CD14-positive monocyte (primary cell): Measurements from ENCODE around the gene C1orf50. TPM values are rescaled to one million over a fixed set of nuclear protein-coding genes. Genes with fewer than 3 reads are reported as not detected.

Source experiments
- DNase-seq, 3 donors: peaks; one replicate each; pipeline ENCODE4 v3.0.0-alpha.2; 2011 to 2022
- H2AFZ ChIP-seq: 2 replicates; pipeline ENCODE4 v1.6.0; 2012; ENCODE audit warnings: mild to moderate bottlenecking, low read depth, low read length, inconsistent platforms; ENCODE audit not compliant: insufficient read depth, poor library complexity, severe bottlenecking
- H3K27ac ChIP-seq, 2 donors: 1 replicate in 1 of 2; 2 replicates in 1 of 2; pipeline ENCODE4 v1.5.1; 2012 to 2013; ENCODE audit warnings: low read length in 2 of 2, control low read depth in 1 of 2, inconsistent platforms in 1 of 2, low read depth in 1 of 2, mild to moderate bottlenecking in 1 of 2
- H3K27me3 ChIP-seq, 2 donors: one replicate each; pipeline versions ENCODE4 v1.6.0 to v1.6.1; 2011 to 2013; ENCODE audit warnings: low read length in 2 of 2; ENCODE audit not compliant: control insufficient read depth in 2 of 2, insufficient read depth in 2 of 2
- H3K36me3 ChIP-seq, 2 donors: replicated peaks in 1 of 2; 1 replicate in 1 of 2; 2 replicates in 1 of 2; pipeline versions ENCODE4 v1.5.1 to v1.6.1; 2012 to 2013; ENCODE audit warnings: low read length in 2 of 2, control low read depth in 1 of 2, inconsistent platforms in 1 of 2, mild to moderate bottlenecking in 1 of 2; ENCODE audit not compliant: insufficient read depth in 2 of 2, control insufficient read depth in 1 of 2
- H3K4me1 ChIP-seq, 2 donors: 1 replicate in 1 of 2; 2 replicates in 1 of 2; pipeline versions ENCODE4 v1.5.1 to v1.6.1; 2012 to 2013; ENCODE audit warnings: low read length in 2 of 2, control low read depth in 1 of 2, inconsistent platforms in 1 of 2, mild to moderate bottlenecking in 1 of 2, moderate library complexity in 1 of 2; ENCODE audit not compliant: insufficient read depth in 2 of 2, control insufficient read depth in 1 of 2
- H3K4me2 ChIP-seq: replicated peaks from 2 replicates; pipeline ENCODE3; 2012; ENCODE audit warnings: low read length, moderate library complexity, mild to moderate bottlenecking; ENCODE audit not compliant: poor library complexity, severe bottlenecking; ENCODE audit errors: extremely low read depth
- H3K4me3 ChIP-seq, 3 experiments: fragments of 200-600 bp in 1 of 3; sonication (generic) in 1 of 3; replicated peaks in 1 of 3; 1 replicate in 2 of 3; 2 replicates in 1 of 3; pipeline ENCODE4 v1.5.1; 2011 to 2013; ENCODE audit warnings: low read length in 3 of 3, mild to moderate bottlenecking in 3 of 3, control low read depth in 2 of 3, low read depth in 2 of 3, inconsistent platforms in 1 of 3, moderate library complexity in 1 of 3
- H3K79me2 ChIP-seq: 2 replicates; pipeline ENCODE4 v1.6.0; 2012; ENCODE audit warnings: mild to moderate bottlenecking, control low read depth, inconsistent platforms, low read length, moderate library complexity; ENCODE audit not compliant: insufficient read depth
- H3K9ac ChIP-seq: 2 replicates; pipeline ENCODE4 v1.6.0; 2017; ENCODE audit warnings: low read length, mild to moderate bottlenecking; ENCODE audit not compliant: insufficient read depth, poor library complexity, severe bottlenecking
- H3K9me3 ChIP-seq, 2 donors: replicated peaks in 1 of 2; 1 replicate in 1 of 2; 2 replicates in 1 of 2; pipeline versions ENCODE4 v1.5.1 to v1.6.1; 2012 to 2013; ENCODE audit warnings: low read length in 2 of 2, control low read depth in 1 of 2; ENCODE audit not compliant: control insufficient read depth in 1 of 2, insufficient read depth in 1 of 2
- H4K20me1 ChIP-seq: 2 replicates; pipeline ENCODE4 v1.6.0; 2012; ENCODE audit warnings: mild to moderate bottlenecking, low read length, control low read depth, moderate library complexity; ENCODE audit not compliant: insufficient read depth
- H3K27ac Mint-ChIP-seq, 7 donors: one replicate each; pipeline ENCODE4 v1.8.0; 2020; ENCODE audit warnings: mild to moderate bottlenecking in 7 of 7, mixed read lengths in 7 of 7, moderate library complexity in 6 of 7, inconsistent platforms in 2 of 7
- H3K27me3 Mint-ChIP-seq, 3 donors: one replicate each; pipeline ENCODE4 v1.8.0; 2021 to 2022; ENCODE audit warnings: low read depth in 3 of 3, mild to moderate bottlenecking in 3 of 3, mixed read lengths in 3 of 3, moderate library complexity in 3 of 3, inconsistent platforms in 1 of 3
- H3K36me3 Mint-ChIP-seq, 2 donors: one replicate each; pipeline ENCODE4 v1.8.0; 2020; ENCODE audit warnings: mixed read lengths in 2 of 2, inconsistent platforms in 1 of 2, mild to moderate bottlenecking in 1 of 2
- H3K4me1 Mint-ChIP-seq: one replicate; pipeline ENCODE4 v1.8.0; 2020; ENCODE audit warnings: mild to moderate bottlenecking, mixed read lengths
- H3K4me3 Mint-ChIP-seq, 2 donors: one replicate each; pipeline ENCODE4 v1.8.0; 2020; ENCODE audit warnings: mild to moderate bottlenecking in 2 of 2, mixed read lengths in 2 of 2, moderate library complexity in 1 of 2
- H3K9me3 Mint-ChIP-seq, 7 donors: one replicate each; pipeline ENCODE4 v1.8.0; 2020 to 2022; ENCODE audit warnings: mixed read lengths in 7 of 7, mild to moderate bottlenecking in 6 of 7, moderate library complexity in 6 of 7, inconsistent platforms in 2 of 7
- WGBS: methylation state at CpG from one replicate; pipeline ENCODE4 v1.1.5; 2013; ENCODE audit warnings: missing lambda C conversion rate; ENCODE audit not compliant: insufficient coverage; 5-methylcytosine and 5-hydroxymethylcytosine counted together
- intact Hi-C, 2 donors: fragments of 100-400 bp; cut with micrococcal nuclease; formaldehyde crosslinking; loops; one replicate each; pipeline versions ENCODE4 v1.15.0 to v1.15.1; 2023
- polyA plus RNA-seq, 3 donors: library from polyadenylated mRNA; depleted of rRNA in 1 of 3; unstranded in 2 of 3; stranded (reverse) in 1 of 3; fragments of 300-500 nt in 2 of 3; fragments of >200 nt in 1 of 3; fragmentation: Illumina TruSeq in 2 of 3; gene quantifications; 1 replicate in 2 of 3; 2 replicates in 1 of 3; pipeline ENCODE4 v1.2.3, GENCODE V29; 2012 to 2021
- TF ChIP-seq, protein P1 (sequence below): fragments of 200-600 bp; IDR thresholded peaks from one replicate; pipeline ENCODE4 v1.8.0; 2022; ENCODE audit warnings: antibody characterized with exemption, mild to moderate bottlenecking

The C1orf50 gene
- polyA plus RNA-seq, 3 donors: 3.7 to 9.2 (median 4.3) TPM

DNA sequence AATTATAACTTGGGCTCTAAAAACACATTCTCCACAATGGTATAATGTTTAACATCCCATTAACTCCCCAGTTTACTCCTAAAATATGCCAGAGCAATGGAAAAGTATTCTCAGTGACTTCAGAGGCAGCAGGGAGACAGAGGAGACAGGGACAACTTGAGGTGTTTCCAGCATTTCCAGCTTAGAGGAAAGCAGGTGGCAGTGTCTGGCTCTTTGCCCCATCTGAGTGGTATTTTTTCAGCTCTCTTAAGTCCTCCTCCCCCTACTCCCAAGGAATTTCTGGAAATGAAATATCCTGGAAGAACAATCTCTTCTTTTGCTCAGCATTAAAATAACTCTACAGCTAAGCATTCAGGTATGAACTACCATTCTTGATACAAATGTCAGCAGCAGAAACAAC is 39.1 kb downstream of the C1orf50 start:
- Histone ChIP-seq H3K36me3 (peaks cover 0 to 40% of the 10 kb centered on the region in 2 donors), H3K27me3 (no peaks in the 10 kb centered on the region), H3K4me2 (no peak overlapping the region), H3K4me1 (no peaks in the 10 kb centered on the region), H3K4me3 (no peak overlapping the region), H3K27ac (no peak overlapping the region), H4K20me1 (no peaks in the 10 kb centered on the region), H3K9me3 (peaks cover 0 to 11% of the 10 kb centered on the region in 2 donors), H3K9ac (no peak overlapping the region), H2AFZ (no peak overlapping the region), H3K79me2 (no peaks in the 10 kb centered on the region)
- TF ChIP-seq, protein P1, sequence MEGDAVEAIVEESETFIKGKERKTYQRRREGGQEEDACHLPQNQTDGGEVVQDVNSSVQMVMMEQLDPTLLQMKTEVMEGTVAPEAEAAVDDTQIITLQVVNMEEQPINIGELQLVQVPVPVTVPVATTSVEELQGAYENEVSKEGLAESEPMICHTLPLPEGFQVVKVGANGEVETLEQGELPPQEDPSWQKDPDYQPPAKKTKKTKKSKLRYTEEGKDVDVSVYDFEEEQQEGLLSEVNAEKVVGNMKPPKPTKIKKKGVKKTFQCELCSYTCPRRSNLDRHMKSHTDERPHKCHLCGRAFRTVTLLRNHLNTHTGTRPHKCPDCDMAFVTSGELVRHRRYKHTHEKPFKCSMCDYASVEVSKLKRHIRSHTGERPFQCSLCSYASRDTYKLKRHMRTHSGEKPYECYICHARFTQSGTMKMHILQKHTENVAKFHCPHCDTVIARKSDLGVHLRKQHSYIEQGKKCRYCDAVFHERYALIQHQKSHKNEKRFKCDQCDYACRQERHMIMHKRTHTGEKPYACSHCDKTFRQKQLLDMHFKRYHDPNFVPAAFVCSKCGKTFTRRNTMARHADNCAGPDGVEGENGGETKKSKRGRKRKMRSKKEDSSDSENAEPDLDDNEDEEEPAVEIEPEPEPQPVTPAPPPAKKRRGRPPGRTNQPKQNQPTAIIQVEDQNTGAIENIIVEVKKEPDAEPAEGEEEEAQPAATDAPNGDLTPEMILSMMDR: no peak
- DNase-seq: no peak
- Mint-ChIP-seq H3K36me3 (peaks cover 35 to 47% of the 10 kb centered on the region in 2 donors), H3K27me3 (peaks cover 0 to 2% (median 0%) of the 10 kb centered on the region in 3 donors), H3K4me1 (no peaks in the 10 kb centered on the region), H3K27ac (no peak overlapping the region), H3K9me3 (peaks cover 5 to 16% (median 12%) of the 10 kb centered on the region in 7 donors), H3K4me3 (no peak overlapping the region)
- intact Hi-C loops: no loop called here

DNA sequence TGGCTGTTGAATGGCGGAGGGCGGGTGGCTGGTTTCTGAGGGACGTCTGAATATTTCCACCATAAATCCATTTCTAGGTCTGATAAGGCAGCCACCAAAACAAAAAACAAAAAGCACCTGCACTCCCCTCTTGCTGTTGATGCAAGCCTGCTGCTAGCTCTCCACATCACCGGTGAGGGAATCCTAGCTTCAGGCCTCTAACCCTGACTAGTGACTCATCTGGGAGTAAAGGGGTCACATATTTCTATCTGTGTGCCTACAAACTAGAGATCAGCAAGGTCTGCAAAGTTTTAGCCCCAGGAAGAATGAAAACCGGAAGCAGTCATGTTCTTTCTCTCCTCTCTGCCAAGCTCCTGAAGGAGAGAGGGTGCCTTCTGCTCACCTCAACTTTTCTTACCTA is 39.5 kb downstream of the C1orf50 start:
- TF ChIP-seq, protein P1: no peak
- no peaks in the 10 kb centered on the region for H3K4me1 Mint-ChIP-seq

More for the DNA sequence above, 39.5 kb downstream of the C1orf50 start:
- no peak overlapping the region for H3K4me3 Mint-ChIP-seq
- H3K9me3 Mint-ChIP-seq: peaks cover 5 to 16% (median 12%) of the 10 kb centered on the region in 7 donors
- H3K27me3 ChIP-seq: no peaks in the 10 kb centered on the region
- H3K36me3 Mint-ChIP-seq: peaks cover 38 to 47% of the 10 kb centered on the region in 2 donors
- peaks cover 0 to 2% (median 0%) of the 10 kb centered on the region in 3 donors for H3K27me3 Mint-ChIP-seq
- H3K4me1 ChIP-seq: no peaks in the 10 kb centered on the region
- WGBS: 100% methylated on average over 2 of the region's 5 CpGs
- no peak for DNase-seq
- H3K79me2 ChIP-seq: no peaks in the 10 kb centered on the region
- H3K4me3 ChIP-seq: no peak overlapping the region
- H3K9me3 ChIP-seq: peaks cover 0 to 11% of the 10 kb centered on the region in 2 donors
- H4K20me1 ChIP-seq: no peaks in the 10 kb centered on the region
- peaks cover 0 to 42% of the 10 kb centered on the region in 2 donors for H3K36me3 ChIP-seq
- H3K9ac ChIP-seq: no peak overlapping the region
- no peak overlapping the region for H3K27ac ChIP-seq
- no peak overlapping the region for H3K4me2 ChIP-seq
- H2AFZ ChIP-seq: no peak overlapping the region
- no peak overlapping the region for H3K27ac Mint-ChIP-seq
- intact Hi-C loops: no loop called here
